T47D (cell line): ENCODE results near the gene SPATA18.
A peak's percentile ranks its signal among the peaks of the same experiment; 100 is the strongest.
"Not testable (repeated sequence)": the region's sequence is repeated elsewhere in the genome, so short reads cannot be mapped to it uniquely, and the experiment has no call there.

Experiments
- DNase-seq, 2 experiments: peaks; one replicate each; pipeline versions ENCODE4 v3.0.0 to v3.0.0-alpha.2; 2011 to 2012; ENCODE audit warnings: low read depth in 1 of 2, low spot score in 1 of 2
- JUND ChIP-seq: IDR thresholded peaks from 2 replicates; pipeline ENCODE4 v1.6.1; 2012; ENCODE audit warnings: low read depth
- in situ Hi-C: cut with HindIII; loops from 2 replicates; pipeline ENCODE4 v1.10.0; 2016; ENCODE audit warnings: low sequenced_read_pairs, low pct_unique_long_range_greater_than_20kb

The SPATA18 gene

DNA sequence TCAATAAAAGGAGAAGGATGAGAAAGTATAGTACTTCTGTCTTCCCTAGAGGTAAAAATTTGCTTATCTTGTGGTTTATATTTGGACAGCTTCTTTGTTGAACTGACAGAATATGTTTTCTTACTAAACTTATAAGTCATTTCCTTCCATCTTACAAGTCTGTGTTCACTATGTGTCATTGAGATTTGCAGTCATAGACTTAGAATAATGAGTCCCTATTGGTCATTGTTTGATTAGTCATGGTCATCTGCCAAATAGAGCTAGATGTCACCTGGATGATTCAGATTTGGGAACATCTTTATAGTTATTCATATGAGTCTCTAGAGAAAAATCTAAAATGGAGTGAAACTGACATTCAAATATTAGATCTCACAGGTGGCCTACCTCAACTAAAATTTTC is 51.5 kb downstream of the SPATA18 start:
- DNase-seq, result no peak
- TF ChIP-seq JUND, result no peak
- in situ Hi-C loops, result no loop called here

DNA sequence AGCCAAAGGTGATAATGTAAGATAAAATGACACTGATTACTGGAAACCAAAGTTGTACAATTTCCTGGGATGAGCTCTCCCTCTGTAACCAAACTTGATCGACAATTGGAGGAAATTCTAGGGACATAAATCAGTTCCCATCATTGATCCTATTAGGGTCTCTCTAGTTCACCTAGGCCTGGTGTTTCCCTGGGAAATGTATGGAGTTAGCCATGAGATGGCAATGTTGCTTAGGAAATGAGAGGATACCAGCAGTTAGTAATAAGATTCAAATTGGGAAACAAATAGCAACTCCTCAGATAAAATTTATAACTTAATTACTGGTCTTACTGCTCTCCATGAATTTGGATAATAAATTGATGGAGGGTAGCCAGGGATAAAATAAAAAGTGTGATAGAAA is 52.2 kb downstream of the SPATA18 start:
- in situ Hi-C loops, result no loop called here
- DNase-seq, result peak in 1 of 2 experiments; percentile 24

DNA sequence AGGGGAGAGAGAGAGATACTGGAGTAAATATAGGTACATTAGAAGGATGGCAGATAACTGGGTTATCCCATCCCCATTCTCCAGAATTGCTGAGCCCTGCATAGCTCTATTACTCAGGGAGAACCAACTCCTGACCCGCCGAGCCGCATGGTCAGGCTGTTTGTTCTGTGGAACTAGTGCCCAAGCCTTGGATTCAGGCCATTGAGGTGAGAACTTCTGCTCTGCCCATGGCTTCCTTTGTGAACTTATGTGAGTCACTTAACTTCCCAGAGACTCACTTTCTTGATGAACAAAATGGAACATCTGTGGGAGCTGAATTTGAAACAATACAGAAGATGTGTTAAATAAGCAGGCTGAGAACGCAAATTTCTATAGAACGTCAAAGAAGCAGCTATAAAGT is 54.2 kb downstream of the SPATA18 start:
- no peak for DNase-seq
- TF ChIP-seq JUND, result no peak
- in situ Hi-C loops, result no loop called here

More for the DNA sequence above, 52.2 kb downstream of the SPATA18 start:
- TF ChIP-seq JUND, result no peak

DNA sequence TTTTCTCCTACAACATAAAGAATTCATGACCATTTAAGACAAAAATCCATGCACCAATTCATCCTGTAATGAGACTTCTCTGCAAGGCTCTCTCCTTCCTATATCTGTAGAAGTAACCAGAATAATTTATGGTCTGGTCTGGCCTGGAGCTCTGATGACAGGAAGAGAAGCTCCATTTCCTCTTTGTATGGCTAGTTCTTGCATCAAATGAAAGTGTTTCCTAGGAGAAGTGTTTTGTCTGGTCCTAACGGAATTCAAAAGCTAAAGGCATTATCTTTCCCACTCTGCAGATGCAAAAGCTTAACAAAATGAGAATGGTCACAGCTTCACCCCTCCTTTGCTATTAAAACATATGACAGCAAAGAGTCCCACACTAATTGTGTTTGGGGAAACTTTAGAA is 55.1 kb downstream of the SPATA18 start:
- DNase-seq, result no peak
- TF ChIP-seq JUND, result no peak

DNA sequence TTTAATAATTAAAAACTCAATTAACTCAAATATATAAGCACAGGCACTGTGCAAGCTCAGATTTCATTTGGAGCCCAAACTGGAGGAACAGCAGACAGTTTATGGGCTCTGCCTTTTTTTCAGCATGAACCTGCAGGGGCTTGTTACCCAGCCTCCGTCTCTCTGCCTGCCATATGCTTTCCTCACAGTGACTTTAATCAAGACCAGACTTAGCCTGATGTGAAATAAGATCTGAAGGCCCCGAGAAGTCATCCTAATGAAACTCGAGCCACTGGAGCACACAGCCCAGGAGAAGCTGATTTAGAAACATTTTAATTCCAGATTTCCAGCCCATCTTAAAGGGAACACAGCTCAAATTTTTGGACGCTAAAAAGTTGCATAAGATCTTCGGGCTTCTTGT is 55.6 kb downstream of the SPATA18 start:
- in situ Hi-C loops, result no loop called here
- TF ChIP-seq JUND, result no peak
- no peak for DNase-seq

More for the DNA sequence above, 55.1 kb downstream of the SPATA18 start:
- in situ Hi-C loops, result no loop called here

DNA sequence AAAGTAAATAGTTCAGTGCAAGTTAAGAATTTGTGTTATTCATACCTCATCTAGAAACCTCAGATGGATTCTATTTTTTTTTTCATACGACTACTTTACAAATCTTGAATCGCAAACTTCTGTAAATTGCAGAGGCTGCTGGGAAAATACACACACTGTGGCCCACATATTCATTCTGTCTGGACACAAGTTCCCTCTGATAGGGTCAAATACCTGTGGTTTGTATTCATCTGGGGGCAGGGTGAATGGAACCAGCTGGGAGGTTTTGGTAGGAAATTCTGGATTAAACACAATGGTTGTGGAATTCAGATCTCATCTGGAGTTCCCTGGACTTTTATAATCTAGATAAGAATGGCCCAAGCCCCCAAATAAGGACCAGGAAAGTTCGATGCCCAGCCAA is 56.2 kb downstream of the SPATA18 start:
- no peak for TF ChIP-seq JUND
- in situ Hi-C loops, result no loop called here
- DNase-seq, result no peak

DNA sequence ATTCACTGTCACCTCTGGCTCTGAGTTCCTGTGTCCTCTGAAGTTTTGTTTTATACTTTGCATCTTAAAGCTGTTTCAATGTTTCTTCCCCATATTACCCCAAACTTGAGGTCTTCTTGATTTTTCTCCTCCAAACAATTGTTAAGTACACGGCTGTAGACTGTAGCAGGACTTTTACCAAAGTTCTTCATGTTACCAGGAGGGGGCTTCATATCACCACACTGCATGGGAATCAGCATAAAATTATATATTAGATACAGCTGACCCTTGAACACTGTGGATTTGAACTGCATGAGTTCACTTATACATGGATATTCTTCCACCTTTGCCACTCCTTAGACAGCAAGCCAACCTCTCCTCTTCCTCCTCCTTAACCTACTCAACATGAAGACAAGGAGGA is 56.6 kb downstream of the SPATA18 start:
- in situ Hi-C loops, result no loop called here
- no peak for TF ChIP-seq JUND

DNA sequence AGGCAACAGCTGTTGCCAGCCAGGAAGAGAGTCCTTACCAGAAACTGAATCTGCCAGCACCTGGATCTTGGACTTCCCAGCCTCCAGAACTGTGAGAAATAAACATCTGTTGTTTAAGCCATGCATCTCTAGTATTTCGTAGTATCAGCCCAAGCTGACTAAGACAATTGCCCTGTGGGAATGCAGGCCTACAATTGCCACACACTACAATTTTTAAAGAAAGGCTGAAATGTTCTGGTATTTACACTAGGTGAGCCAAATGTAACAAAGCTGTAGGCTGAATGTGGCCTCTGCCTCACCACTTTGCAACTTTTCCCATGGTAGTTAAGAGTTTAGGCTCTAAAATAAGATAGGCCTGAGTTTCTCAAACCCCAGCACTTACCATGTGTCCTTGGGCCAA is 59.1 kb downstream of the SPATA18 start:
- in situ Hi-C loops, result no loop called here
- DNase-seq, result no peak
- TF ChIP-seq JUND, result no peak

More for the DNA sequence above, 56.6 kb downstream of the SPATA18 start:
- no peak for DNase-seq

DNA sequence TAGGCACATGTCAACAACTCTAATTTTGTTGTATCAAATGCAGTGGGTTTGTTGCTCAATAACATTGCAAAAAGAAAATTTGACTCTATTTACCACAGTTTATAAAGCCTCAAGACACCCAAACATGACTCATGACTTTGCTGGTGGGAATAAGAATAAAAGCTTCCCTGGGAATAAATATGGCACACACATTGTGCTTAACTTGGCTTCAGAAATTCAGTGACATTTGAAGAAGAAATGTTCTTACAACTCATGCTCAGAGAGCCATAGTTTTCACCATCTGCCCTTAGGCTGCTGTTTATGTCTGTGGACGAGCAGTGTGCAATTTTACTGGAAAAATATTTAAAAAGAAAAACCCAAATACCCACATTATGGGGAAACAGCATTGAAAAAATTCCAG is 60.9 kb downstream of the SPATA18 start:
- no peak for DNase-seq
- TF ChIP-seq JUND, result no peak
- in situ Hi-C loops, result no loop called here

DNA sequence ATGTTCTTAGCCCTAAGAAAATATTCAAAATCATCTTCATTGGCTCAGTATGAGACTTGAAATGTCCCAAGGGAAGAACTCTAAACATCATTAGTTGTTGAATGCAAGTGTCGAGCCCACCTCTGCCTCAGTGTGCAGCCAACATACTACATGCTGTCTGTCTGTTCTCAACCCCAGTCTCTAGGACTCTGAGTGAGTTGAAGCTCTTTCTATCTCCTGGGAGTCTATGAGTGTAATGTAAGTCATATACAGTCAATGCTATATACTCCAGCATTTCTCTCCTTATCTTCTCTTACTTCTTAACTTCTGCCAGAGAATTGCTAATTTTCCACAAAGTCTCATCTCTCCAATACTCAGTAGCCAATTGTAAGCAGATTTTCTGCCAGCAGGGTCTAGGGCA is 61.3 kb downstream of the SPATA18 start:
- DNase-seq, result no peak
- no peak for TF ChIP-seq JUND
- in situ Hi-C loops, result no loop called here

DNA sequence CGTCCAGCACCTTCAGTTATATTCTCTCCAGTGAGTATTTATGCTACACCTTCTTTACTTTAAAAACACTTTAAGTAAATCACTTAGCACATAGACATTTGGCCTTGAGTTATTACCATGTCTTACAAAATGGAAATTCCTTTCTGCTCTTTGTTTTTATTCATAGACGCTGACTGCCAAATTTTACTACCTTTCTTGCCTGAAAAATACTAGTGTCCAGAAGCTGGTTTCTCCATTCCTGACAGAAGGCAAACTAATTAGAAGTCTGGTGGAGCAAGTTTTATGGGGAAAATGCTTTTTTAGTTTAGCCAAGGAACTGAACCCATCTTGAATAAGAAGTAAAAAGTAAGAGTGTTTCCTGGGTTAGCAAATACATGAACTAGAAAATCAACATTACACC is 65.5 kb downstream of the SPATA18 start:
- TF ChIP-seq JUND, result no peak
- in situ Hi-C loops, result no loop called here

DNA sequence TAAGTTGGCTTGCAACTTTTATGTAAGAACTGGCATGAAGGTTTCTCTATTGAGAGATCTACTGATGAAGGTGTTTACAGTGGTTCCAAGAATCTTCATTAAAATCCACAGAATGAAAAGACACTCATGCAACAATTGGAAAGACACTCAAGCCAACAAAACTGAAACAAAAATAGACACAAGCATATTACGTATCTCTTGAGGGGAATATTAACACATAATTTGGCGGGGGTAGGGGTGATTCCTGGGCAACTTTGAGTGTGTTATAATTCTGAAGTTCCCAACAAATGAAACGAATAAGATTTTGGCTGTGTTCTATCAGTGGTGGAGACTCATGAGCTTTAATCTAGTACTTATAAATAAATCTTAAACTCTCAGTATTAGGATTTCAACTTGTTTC is 75.1 kb downstream of the SPATA18 start:
- in situ Hi-C loops, result no loop called here
- no peak for DNase-seq
- no peak for TF ChIP-seq JUND

More for the DNA sequence above, 65.5 kb downstream of the SPATA18 start:
- no peak for DNase-seq

DNA sequence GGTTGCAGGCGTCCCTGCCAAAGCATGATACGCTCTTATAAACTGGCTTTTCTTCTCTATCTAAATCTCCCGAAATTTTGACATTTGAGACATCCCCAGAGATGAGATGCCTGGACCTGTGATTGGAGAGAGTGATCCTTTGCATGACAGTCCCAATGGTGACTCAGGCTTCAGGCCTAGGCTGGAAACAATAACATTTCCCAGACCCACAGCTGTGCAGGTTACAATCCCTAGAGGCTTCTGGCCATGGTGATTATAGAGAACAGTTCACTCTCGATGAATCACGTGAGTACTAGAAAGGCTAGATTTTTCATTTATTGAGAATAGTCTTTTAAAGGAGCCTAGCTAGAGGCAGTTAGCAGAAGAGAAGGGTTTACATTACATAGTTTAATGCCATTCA is 75.9 kb downstream of the SPATA18 start:
- TF ChIP-seq JUND, result no peak
- in situ Hi-C loops, result no loop called here
- DNase-seq, result no peak

DNA sequence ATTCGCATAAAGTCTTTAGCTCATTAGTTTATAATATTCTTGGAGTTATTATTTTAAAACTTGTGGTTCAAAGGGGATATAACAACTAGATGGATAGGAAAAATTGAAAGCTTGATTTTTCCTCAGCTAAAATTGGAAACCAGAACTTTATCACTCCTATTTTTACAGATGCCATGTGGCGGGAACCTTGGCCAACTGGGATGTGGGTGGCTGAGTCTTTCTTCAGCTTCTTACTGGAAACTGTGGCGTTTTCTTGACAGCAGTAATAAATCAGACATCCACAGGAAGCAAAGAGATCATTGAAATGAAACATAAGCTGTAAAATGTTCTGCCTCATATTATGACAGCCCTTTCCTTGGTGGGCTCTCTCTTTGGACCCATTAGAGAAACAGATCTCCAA is 84.1 kb downstream of the SPATA18 start:
- DNase-seq, result no peak
- TF ChIP-seq JUND, result no peak
- in situ Hi-C loops, result no loop called here

DNA sequence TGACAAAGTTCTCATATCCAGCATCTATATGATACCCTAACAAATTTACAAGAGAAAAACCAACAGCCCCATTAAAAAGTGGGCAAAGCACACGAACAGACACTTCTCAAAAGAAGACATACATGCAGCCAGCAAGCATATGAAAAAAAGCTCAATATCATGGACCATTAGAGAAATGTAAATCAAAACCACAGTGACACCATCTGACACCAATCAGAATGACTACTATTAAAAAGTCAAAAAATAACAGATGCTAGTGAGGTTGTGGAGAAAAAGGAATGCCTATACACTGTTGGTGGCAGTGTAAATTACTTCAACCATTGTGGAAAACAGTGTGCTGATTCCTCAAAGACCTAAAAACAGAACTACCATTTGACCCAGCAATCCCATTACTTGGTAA is 86.0 kb downstream of the SPATA18 start:
- DNase-seq, in situ Hi-C loops: not testable (repeated sequence)
